HG03108 (cell line): Measurements from ENCODE around the gene ZNF692.
"Not testable (repeated sequence)": the region's sequence is repeated elsewhere in the genome, so short reads cannot be mapped to it uniquely, and the experiment has no call there.

Experiments used
- ATAC-seq: cut with Tn5 transposase; IDR thresholded peaks from one replicate; pipeline ENCODE4 v1.9.1; 2021; ENCODE audit warnings: moderate library complexity; ENCODE audit not compliant: unreplicated experiment

The ZNF692 gene

DNA sequence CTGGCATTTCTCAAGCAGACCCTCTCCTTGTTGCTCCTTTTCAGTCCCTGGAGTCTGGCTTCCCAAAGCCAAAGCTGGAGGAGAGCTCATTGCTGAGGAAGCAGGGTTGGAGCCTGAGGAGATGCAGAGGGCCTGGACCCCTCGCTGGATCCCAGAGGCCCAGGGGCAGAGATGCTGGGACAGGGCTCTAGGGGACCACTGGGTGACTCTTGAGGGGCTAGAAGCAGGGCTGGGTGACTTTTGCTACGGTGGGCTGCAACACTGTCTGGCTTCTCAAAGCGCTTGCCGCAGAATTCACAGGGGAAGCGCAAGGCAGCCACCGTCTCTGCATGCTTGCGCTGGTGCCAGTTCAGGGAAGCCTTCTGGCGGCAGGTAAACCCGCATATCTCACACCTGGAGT, 8.8 kb downstream of the ZNF692 start:
- ATAC-seq: no peak

DNA sequence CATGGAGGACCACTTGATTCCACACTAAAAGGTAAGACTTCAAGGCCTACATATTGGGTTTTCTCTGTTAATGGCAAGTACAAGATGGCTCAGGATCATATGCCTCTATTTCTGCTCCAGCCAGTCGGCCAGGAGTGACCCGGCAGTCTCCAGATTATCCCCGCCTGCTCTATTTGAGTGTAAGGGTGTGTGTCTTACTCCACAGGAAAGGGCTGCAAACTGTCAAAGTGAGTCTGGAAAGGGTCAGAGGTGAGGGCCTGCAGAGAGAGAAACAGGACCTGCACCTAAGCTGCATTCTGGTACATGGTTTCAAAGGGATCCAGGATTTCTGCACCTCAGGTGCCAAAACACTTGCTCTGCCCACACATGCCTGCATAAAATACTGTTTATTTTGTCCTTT, 9.2 kb downstream of the ZNF692 start:
- no peak for ATAC-seq

- no peak for ATAC-seq
Measured at GRCh38 chr1:248849152-248849551, 9.7 kb downstream of the ZNF692 start.

DNA sequence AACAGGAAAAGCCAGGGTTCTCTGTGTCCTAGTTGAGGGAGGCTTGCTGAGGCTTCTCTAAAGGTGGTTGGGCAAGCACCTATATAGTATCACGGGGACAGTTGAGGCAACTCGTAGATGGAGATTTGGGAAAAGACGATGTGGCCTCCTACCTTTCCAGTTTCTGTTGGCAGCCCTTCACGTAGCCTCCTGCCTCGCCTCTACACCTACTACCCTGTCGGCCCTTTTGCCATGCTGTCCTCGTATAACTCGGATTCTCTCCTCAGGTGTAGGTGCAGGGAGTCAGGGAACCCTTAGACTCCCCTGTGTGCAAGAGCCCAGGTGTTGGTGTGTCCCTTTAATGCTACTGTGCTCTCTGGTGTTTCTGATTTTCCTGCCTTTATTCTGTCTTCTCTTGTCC, 10.3 kb downstream of the ZNF692 start:
- no peak for ATAC-seq

- ATAC-seq: no peak
Measured at GRCh38 chr1:248847956-248848561, 10.8 kb downstream of the ZNF692 start.

DNA sequence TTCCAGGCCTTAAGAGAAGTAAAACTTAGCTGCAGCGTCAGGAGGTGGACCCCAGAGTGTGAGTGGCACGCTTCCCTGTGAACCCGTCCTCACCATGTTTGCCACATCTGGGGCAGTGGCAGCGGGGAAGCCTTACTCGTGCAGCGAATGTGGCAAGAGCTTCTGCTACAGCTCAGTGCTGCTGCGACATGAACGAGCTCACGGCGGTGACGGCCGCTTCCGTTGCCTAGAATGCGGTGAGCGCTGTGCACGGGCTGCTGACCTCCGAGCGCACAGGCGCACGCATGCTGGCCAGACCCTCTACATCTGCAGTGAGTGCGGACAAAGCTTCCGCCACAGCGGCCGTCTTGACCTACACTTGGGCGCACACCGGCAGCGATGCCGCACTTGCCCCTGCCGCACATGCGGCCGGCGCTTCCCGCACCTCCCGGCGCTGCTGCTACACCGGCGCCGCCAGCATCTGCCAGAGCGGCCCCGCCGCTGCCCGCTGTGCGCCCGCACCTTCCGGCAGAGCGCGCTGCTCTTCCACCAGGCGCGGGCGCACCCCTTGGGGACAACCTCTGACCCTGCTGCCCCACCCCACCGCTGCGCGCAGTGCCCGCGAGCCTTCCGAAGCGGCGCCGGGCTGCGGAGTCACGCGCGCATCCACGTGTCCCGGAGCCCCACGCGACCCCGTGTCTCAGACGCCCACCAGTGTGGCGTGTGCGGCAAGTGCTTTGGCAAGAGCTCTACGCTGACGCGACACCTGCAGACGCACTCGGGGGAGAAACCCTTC, 11.5 kb downstream of the ZNF692 start:
- ATAC-seq: no peak

GRCh38 chr1:248844526-248844925, 14.4 kb downstream of the ZNF692 start:
- no peak for ATAC-seq

GRCh38 chr1:248843687-248844086, 15.2 kb downstream of the ZNF692 start:
- no peak for ATAC-seq

- no peak for ATAC-seq
Measured at GRCh38 chr1:248842781-248843331, 16.0 kb downstream of the ZNF692 start.

GRCh38 chr1:248841702-248842395, 17.0 kb downstream of the ZNF692 start:
- no peak for ATAC-seq

GRCh38 chr1:248840946-248841345, 17.9 kb downstream of the ZNF692 start:
- ATAC-seq: no peak

- ATAC-seq: no peak
Measured at GRCh38 chr1:248839168-248839555, 19.7 kb downstream of the ZNF692 start.

- peak; percentile 57 for ATAC-seq
Measured at GRCh38 chr1:248838357-248839167, 20.3 kb downstream of the ZNF692 start.

- peak; percentile 85 for ATAC-seq
Measured at GRCh38 chr1:248837781-248838356, 21.0 kb downstream of the ZNF692 start, which contains the start of gene ZNF672. Gene ZNF672, plus strand, starts transcription at chr1:248838224. Its CDS starts 9,051 bp downstream, at chr1:248847275.

DNA sequence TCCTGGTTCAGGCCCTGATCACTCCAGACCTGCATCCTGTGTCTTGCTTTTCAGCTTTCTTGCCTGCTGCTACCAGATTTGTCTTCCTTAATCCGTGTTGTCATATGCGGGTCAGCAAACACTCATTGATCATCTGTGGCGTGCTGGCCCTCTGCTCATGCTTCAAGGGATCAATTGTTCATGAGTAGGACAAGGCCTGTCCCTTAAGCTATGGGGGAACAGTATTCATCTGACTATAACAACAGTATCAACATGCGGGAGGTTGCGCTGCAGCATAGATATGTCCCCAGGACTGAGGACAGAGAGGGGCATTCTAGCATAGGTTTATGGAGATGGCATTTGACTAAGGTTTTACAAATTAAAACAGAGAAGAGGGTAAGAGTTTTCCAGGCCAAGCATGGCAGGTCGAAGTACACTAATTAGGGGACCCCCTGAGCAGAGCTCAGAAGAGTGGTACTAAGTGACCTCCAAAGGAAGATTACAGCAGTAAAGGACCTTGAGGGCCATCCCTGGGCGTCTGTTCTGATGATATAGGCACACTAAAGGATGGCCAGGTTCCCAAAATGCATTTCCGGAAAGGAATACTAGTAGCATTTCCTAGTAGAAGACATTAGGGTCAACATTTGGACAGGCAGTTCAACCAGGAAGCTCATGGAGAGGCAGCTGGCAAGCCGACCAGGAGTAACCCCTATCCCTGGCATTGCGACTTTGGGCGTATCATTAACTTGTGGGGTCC, 21.7 kb downstream of the ZNF692 start:
- ATAC-seq: no peak

DNA sequence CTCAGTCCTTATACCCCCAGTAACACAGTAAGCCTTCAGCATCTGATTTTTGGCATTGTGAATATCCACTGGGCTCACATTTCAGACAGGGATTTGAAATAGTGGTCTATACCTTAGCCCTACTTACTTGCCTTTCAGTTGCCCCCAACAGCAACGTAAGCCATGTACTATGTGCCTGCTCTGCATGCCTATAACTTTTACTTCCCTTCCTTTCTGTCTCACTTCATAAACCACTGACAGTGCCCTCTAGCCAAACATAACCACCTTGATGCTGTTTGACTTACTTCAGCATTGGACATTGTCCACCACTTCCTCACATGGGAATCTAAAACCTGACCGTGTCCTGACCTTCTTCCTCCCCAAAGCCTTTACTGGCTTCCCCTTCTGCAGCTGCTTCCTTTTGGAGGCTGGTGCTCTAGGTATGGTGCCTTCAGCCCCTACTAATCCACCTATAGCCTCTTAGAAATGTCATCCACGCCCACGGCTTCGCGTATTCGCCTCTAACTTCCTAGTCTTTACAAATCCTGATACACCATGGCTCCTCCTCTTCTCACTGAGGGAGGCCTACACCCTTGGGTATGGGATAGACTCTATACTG, 24.4 kb downstream of the ZNF692 start:
- no peak for ATAC-seq

DNA sequence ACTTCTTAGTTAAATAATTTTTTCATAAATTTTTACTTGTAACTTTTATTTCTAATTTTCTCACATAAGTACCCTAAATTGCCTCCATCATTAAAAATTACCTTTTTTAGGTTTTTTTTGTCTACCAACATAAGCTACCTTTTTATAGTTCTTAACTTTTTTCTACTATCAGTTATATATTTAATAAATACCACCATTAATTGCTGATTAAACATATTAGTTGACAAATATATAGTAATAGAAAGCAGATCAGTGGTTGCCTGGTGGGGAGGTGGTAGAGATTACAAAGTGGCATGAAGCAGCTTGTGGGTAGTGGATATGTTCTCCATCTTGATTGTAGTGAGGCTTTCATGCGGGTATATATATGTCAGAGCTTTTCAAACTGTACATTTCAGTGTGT, 27.0 kb downstream of the ZNF692 start:
- no peak for ATAC-seq

- ATAC-seq: not testable (repeated sequence)
Measured at GRCh38 chr1:248830718-248831017, 28.2 kb downstream of the ZNF692 start.

GRCh38 chr1:248828845-248829244, 30.0 kb downstream of the ZNF692 start:
- no peak for ATAC-seq
